GM18861 (cell line): ENCODE data around the gene TTC33.
"Not testable (repeated sequence)": the region's sequence is repeated elsewhere in the genome, so short reads cannot be mapped to it uniquely, and the experiment has no call there.

Source experiments
- ATAC-seq: cut with Tn5 transposase; IDR thresholded peaks from one replicate; pipeline ENCODE4 v1.9.1; 2021; ENCODE audit not compliant: unreplicated experiment

Gene TTC33

DNA sequence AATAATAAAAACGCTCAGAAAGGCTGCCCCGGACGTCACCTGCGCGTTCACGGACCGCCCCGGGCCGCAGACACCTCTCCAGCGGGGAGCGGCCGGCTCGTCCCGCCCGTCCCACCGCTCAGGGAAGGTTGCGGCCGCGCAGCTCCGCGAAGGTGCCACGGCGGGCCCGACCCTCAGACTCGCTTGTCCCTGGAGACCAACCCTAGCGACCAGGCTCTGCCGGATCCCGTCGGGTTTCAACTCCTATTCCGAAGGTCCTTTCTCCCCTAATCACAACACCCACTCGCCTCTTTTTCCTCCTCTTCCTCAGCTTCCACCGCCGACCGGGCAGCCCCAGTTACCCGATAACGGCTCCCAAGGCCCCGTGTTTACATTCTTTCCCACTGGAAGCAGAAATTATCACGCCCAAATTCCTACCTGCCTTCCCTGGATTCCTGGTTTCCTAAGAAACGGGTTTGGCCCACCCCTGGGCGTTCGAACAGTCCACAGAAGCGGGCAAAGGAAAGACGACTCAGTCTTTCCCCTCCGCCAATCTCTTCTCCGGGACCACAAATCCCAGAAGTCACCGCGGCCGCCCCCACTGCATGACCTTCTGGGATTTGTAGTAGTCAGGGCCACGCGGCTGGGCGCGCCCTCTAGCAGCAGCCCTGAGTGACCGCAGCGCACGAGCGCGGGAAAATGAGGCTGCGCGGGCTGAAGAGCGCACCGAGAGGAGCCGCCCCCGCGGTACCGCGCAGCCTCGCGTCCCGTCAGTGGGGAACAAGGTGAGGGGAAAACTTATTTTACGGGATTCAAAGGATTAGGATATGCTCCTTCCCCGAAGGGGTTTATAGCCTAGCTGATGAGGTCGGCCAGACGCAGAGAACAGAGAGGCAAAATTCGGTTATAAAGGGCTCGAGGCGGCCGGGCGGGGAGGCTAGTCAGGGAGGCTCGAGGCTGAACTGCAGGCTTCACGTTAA lies at the start of gene TTC33:
TSS of gene TTC33 (minus strand) at position 555 of the 959 bp plus-strand sequence. CDS start 8,943 bp downstream, outside the sequence.
- ATAC-seq: peak; percentile 87

GRCh38 chr5:40801771-40802562 lies 46.2 kb upstream of the TTC33 start:
- no peak for ATAC-seq

DNA sequence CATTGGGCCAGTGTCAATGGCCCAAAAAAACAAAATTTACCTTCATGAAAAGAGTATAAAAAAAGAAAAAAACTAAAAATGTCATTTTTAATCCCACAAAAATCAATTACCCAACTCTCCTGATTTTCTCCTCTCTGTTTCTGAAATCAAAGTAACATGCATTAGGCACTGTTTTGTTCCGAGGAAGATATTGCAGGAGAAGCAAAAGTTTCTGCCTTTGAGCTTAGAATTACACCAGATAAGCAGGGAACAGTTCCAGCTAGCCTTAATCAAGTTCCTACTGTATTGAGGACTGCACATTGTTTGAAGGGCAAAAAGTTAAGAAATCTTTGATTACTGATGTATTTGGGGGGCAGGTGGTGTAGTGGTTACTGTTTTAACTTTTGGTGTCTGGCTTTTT lies 43.5 kb upstream of the TTC33 start:
- no peak for ATAC-seq

- peak; percentile 1 for ATAC-seq
Measured at GRCh38 chr5:40798801-40799210, 43.0 kb upstream of the TTC33 start.

DNA sequence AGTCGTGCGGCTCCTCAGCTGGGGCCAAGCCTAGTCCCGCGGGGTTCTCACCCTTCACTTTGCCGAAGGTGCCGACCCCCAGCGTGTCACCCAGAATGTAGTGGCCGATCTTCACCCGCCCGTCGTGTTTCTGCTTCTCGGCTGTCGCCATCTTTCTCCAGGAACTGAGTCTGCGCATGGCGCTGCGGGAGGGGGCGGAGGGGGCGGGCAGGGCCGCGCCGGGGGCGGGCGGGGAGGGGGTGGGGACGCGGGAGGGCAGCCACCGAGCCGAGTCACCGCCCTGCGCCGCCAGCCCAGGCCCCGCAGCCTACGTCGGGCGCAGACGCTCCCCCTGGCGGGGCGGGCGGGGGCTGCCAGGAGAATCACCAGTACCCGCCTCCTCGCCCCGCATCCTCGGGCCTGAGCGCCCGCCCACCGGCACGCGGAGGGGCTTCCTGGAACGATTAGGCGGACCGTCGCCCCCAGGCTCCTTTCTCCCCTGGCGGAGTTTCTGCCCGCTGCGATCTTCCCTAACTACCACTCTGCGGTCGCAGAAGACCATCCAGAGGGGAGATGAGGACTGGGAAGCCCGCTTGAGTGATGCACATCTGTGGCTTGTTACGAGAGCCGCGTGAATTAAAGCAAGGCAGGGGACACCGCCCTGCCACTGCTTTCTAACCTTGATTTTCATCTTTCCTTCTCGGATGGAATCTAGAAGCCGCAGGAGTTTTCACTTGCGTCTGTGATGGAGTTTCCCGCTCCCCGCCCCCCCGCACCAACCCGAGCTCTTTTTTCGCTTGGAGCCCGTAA lies 42.4 kb upstream of the TTC33 start, which contains the start of gene PRKAA1:
TSS of gene PRKAA1 (minus strand) at position 363 of the 789 bp plus-strand sequence. CDS start at position 178, 185 bp downstream.
- peak; percentile 94 for ATAC-seq

- ATAC-seq: peak; percentile 24
Measured at GRCh38 chr5:40797273-40798011, 41.7 kb upstream of the TTC33 start.

DNA sequence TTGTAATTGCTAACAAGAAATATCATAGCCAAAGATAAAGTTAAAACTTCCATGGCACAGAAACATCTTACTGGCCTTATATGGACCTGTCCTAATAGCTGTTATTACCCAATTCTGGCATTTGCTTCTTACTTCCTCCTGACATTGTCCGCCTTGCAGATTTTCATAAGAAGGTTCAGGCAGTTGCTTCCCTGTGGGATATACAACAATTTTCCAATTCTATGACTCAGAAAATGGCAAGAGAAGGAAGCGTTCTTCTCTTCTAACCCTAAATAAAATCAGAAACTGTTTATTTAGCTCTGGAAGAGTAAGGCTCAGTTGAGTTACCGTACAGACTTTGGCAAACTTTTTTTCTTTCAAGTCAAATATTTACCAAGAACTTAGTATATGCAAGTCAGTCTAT lies 40.7 kb upstream of the TTC33 start:
- ATAC-seq: no peak

DNA sequence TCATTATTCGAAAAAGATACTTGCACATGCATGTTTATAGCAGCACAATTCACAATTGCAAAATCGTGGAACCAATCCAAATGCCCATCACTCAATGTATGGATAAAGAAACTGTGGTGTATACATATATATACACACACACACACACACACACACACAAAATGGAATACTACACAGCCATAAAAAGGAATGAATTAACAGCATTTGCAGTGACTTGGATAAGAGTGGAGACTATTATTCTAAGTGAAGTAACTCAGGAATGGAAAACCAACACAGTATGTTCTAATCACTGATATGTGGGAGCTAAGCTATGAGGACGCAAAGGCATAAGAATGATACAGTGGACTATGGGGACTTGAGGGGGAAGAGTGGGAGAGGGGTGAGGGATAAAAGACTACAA lies 39.1 kb upstream of the TTC33 start:
- not testable (repeated sequence) for ATAC-seq

DNA sequence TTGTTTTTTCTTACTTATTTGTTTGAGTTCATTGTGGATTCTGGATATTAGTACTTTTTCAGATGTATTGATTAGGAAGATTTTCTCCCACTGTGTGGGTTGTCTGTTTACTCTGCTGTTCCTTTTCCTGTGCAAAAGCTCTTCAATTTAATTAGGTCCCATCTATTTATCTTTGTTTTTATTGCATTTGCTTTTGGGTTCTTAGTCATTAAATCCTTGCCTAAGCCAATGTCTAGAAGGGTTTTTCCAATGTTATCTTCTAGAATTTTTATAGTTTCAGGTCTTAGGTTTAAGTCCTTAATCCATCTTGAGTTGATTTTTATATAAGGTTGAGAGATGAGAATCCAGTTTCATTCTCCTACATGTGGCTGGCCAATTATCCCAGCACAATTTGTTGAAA lies 38.6 kb upstream of the TTC33 start:
- ATAC-seq: not testable (repeated sequence)

DNA sequence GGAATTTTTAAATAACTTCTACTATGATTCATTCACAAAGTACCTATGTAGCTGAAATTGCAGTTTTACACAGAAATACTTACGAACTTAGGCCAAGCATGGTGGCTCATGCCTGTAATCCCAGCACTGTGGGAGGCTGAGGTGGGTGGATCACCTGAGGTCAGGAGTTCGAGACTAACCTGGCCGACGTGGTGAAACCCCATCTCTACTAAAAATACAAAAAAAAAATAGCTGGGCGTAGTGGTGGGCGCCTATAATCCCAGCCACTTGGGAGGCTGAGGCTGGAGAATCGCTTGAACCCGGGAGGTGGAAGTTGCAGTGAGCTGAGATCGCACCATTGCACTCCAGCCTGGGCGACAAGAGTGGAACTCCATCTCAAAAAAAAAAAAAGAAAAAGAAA lies 36.9 kb upstream of the TTC33 start:
- not testable (repeated sequence) for ATAC-seq

- ATAC-seq: no peak
Measured at GRCh38 chr5:40791715-40792139, 36.0 kb upstream of the TTC33 start.

GRCh38 chr5:40790947-40791593 lies 35.3 kb upstream of the TTC33 start:
- ATAC-seq: no peak

- ATAC-seq: not testable (repeated sequence)
Measured at GRCh38 chr5:40788941-40789340, 33.2 kb upstream of the TTC33 start.

DNA sequence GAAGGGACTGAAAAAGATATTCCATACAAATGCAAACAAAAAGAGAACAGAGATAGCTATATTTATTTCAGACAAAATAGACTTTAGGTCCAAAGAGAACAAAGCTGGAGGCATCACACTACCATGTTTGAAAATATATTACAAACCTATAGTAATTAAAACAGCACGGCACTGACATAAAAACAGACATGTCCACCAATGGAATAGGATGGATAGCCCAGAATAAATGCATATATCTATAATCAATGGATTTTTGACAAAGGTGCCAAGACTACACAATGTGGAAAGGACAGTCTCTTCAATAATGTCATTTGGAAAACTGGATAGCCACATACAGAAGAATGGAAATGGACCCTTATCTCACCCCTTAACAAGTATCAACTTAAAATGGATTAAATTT lies 32.2 kb upstream of the TTC33 start:
- no peak for ATAC-seq

- ATAC-seq: not testable (repeated sequence)
Measured at GRCh38 chr5:40786664-40787063, 30.9 kb upstream of the TTC33 start.

GRCh38 chr5:40784916-40785315 lies 29.2 kb upstream of the TTC33 start:
- ATAC-seq: no peak

- peak; percentile 48 for ATAC-seq
Measured at GRCh38 chr5:40784027-40784653, 28.4 kb upstream of the TTC33 start.

GRCh38 chr5:40781843-40782409 lies 26.2 kb upstream of the TTC33 start:
- ATAC-seq: no peak

DNA sequence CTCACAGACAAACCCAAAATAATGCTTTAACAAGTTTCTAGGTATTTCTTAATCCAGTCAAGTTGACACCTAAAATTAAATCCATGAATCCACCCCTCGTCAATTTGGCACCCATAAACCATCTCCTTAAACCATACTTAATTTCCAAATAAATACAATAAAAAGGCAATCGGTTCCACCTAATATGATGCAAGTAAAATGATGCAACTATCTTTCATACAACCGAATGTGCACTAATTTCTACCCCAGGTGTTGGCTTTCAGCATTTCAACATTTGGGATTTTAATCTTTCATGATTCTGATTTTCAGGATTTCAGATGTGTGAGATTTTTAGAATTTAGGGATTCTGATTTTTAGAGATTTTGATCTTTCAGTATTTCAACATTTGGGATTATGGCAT lies 25.1 kb upstream of the TTC33 start:
- no peak for ATAC-seq
